Middle frontal gyrus (tissue), 1 donor: Measurements from ENCODE around the gene QARS1.

Source experiments
- DNase-seq: peaks from one replicate; pipeline ENCODE4 v3.0.0-alpha.2; 2015; ENCODE audit warnings: low spot score; ENCODE audit errors: extremely low spot score

Gene QARS1

DNA sequence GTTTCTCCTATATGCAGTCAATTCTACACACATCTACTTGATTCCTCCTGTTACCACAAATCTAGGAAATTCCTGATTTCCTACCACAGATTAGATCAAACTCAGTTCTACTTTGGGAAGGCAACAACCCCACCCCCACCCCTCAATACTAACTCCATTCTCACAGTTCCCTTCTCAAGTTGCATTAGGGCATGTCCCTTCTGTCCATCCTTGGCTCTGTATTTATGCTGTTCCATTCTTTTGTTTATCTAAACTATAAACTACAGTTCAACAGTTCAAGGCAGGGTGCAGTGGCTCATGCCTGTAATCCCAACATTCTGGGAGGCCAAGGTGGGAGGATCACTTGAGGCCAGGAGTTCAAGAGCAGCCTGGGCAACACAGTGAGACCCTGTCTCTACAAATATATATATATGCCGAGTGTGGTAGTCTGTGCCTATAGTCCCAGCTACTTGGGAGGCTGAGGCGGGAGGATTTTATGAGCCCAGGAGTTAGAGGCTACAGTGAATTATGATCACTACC lies 50.2 kb downstream of the QARS1 start:
- DNase-seq: no peak

DNA sequence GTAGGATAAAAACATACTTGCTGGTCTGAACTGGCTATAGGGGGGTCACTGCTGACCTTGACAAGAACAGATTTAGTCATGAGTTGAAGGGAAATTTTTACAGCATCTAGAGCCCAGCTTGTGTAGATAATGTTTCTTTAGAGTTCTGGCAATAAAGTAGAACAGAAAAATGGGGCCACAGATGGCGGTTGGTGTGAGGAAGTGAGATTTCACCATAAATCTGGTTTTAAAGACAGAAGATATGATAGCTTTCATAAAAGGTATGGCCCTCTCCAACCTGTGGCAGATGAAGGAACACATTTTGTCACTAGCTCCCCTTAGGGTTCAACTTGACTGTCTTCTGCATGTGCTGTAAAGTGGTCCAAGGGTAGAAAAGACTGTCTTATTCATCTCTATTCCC lies 51.0 kb downstream of the QARS1 start:
- DNase-seq: no peak
